Calu3 (cell line): ENCODE results near the gene SLC39A10. TPM values are rescaled to one million over a fixed set of nuclear protein-coding genes. Genes with fewer than 3 reads are reported as not detected.

ENCODE experiments used
- BruUV-seq: library from RNA; stranded (reverse); fragments of 400-500 nt; replicated peaks from 2 replicates; lab custom pipeline; 2021; lab: Mats Ljungman, UMichigan
- CTCF ChIA-PET: fragments of 300-600 bp; sonication (Branson Sonifier 250); formaldehyde crosslinking; loops from one replicate; lab custom pipeline; 2022; ENCODE audit warnings: antibody characterized with exemption; lab: Charles Lee
- DNase-seq: peaks from one replicate; pipeline ENCODE4 v3.0.0; 2022
- H3K27ac Mint-ChIP-seq: one replicate; pipeline ENCODE4 v1.8.0; 2022; ENCODE audit warnings: mixed read lengths; ENCODE audit not compliant: unreplicated experiment
- H3K27me3 Mint-ChIP-seq: one replicate; pipeline ENCODE4 v1.8.0; 2022; ENCODE audit warnings: mixed read lengths; ENCODE audit not compliant: unreplicated experiment
- H3K36me3 Mint-ChIP-seq: one replicate; pipeline ENCODE4 v1.8.0; 2022; ENCODE audit warnings: mild to moderate bottlenecking, moderate library complexity, mixed read lengths; ENCODE audit not compliant: insufficient read depth, unreplicated experiment
- H3K4me1 Mint-ChIP-seq: one replicate; pipeline ENCODE4 v1.8.0; 2022; ENCODE audit warnings: mild to moderate bottlenecking, low read depth, mixed read lengths; ENCODE audit not compliant: unreplicated experiment
- H3K4me3 Mint-ChIP-seq: one replicate; pipeline ENCODE4 v1.8.0; 2022; ENCODE audit warnings: mild to moderate bottlenecking, low read depth, moderate library complexity, mixed read lengths; ENCODE audit not compliant: unreplicated experiment
- H3K9me3 Mint-ChIP-seq: one replicate; pipeline ENCODE4 v1.8.0; 2022; ENCODE audit warnings: low read depth, mixed read lengths; ENCODE audit not compliant: unreplicated experiment
- CTCF ChIP-seq: fragments of 200-600 bp; IDR thresholded peaks from one replicate; pipeline ENCODE4 v1.8.0; 2022; ENCODE audit warnings: antibody characterized with exemption; ENCODE audit not compliant: unreplicated experiment
- intact Hi-C: fragments of 100-400 bp; cut with micrococcal nuclease; formaldehyde crosslinking; loops from one replicate; pipeline ENCODE4 v1.10.0; 2022; ENCODE audit not compliant: unreplicated experiment
- total RNA-seq: library from RNA; stranded (reverse); gene quantifications from 2 replicates; pipeline ENCODE4 v1.2.3, GENCODE V29; 2022

SLC39A10 gene
- total RNA-seq, 1 experiment from 2014 or later, result 133 TPM

- no peaks in the 10 kb centered on the region for H3K9me3 Mint-ChIP-seq
- no peaks in the 10 kb centered on the region for H3K27me3 Mint-ChIP-seq
- intact Hi-C loops, result no loop called here
- no peaks in the 10 kb centered on the region for H3K4me1 Mint-ChIP-seq
- TF ChIP-seq CTCF, result no peak
- no peak overlapping the region for H3K27ac Mint-ChIP-seq
- no peak overlapping the region for H3K4me3 Mint-ChIP-seq
- no peak for DNase-seq
- CTCF ChIA-PET, result interaction anchor here (0.6 kb wide), 1 partner anchor 133 kb away, joined by 10 read pairs; no protein-coding TSS in a partner anchor
- no peaks in the 10 kb centered on the region for H3K36me3 Mint-ChIP-seq
- BruUV-seq, result no TSS peak
Measured at GRCh38 chr2:195730912-195731311, 73.9 kb downstream of the SLC39A10 start.

- Mint-ChIP-seq H3K27me3 (no peaks in the 10 kb centered on the region), H3K4me3 (no peak overlapping the region), H3K36me3 (no peaks in the 10 kb centered on the region), H3K4me1 (no peaks in the 10 kb centered on the region), H3K27ac (no peak overlapping the region), H3K9me3 (no peaks in the 10 kb centered on the region)
- no peak for TF ChIP-seq CTCF
- intact Hi-C loops, result no loop called here
- BruUV-seq, result no TSS peak
- CTCF ChIA-PET, result no interaction called here
- no peak for DNase-seq
Measured at GRCh38 chr2:195732574-195732973, 75.5 kb downstream of the SLC39A10 start.

- CTCF ChIA-PET, result interaction anchor here (0.6 kb wide), 1 partner anchor 66 kb away, joined by 10 read pairs; no protein-coding TSS in a partner anchor
- TF ChIP-seq CTCF, result no peak
- Mint-ChIP-seq H3K27me3 (no peaks in the 10 kb centered on the region), H3K4me1 (no peaks in the 10 kb centered on the region), H3K27ac (no peak overlapping the region), H3K9me3 (no peaks in the 10 kb centered on the region), H3K36me3 (no peaks in the 10 kb centered on the region), H3K4me3 (no peak overlapping the region)
- BruUV-seq, result no TSS peak
- no peak for DNase-seq
- intact Hi-C loops, result no loop called here
Measured at GRCh38 chr2:195733831-195734230, 76.8 kb downstream of the SLC39A10 start.

- intact Hi-C loops, result no loop called here
- no peaks in the 10 kb centered on the region for H3K36me3 Mint-ChIP-seq
Measured at GRCh38 chr2:195734395-195734794, 77.4 kb downstream of the SLC39A10 start.

More at GRCh38 chr2:195734395-195734794, 77.4 kb downstream of the SLC39A10 start:
- CTCF ChIA-PET, result interaction anchor here (0.6 kb wide), 1 partner anchor 66 kb away, joined by 10 read pairs; no protein-coding TSS in a partner anchor
- Mint-ChIP-seq H3K27ac (no peak overlapping the region), H3K9me3 (no peaks in the 10 kb centered on the region), H3K4me1 (no peaks in the 10 kb centered on the region), H3K27me3 (no peaks in the 10 kb centered on the region), H3K4me3 (no peak overlapping the region)
- DNase-seq, result no peak
- TF ChIP-seq CTCF, result no peak
- BruUV-seq, result no TSS peak
